GM12878 (cell line): ENCODE data around the gene BAZ2B. TPM values are rescaled to one million over a fixed set of nuclear protein-coding genes. Genes with fewer than 3 reads are reported as not detected.

ENCODE experiments used
- ATAC-seq: fragments of 200-7000 bp; cut with Tn5 transposase; 3 replicates; pipeline ENCODE4 v1.9.1; 2020; ENCODE audit warnings: mild to moderate bottlenecking, moderate library complexity
- BruUV-seq: library from RNA; stranded (reverse); fragments of 400-500 nt; replicated peaks from 2 replicates; lab custom pipeline; 2021; lab: Mats Ljungman, UMichigan
- CTCF ChIA-PET: fragments of 300-600 bp; sonication (Branson Sonifier 250); formaldehyde crosslinking; extraction: SDS; loops from one replicate; lab custom pipeline; 2021; ENCODE audit warnings: inconsistent platforms; lab: Yijun Ruan, JAX
- POLR2A ChIA-PET: fragments of 350-600 bp; formaldehyde crosslinking; extraction: SDS; loops from one replicate; lab custom pipeline; 2021; ENCODE audit warnings: inconsistent platforms; lab: Charles Lee
- RAD21 ChIA-PET: fragments of 300-600 bp; sonication (Branson Sonifier 250); formaldehyde crosslinking; loops from one replicate; lab custom pipeline; 2023; ENCODE audit warnings: antibody characterized with exemption; ENCODE audit not compliant: unreplicated experiment; lab: Charles Lee
- SMC1A ChIA-PET: fragments of 300-600 bp; sonication (Branson Sonifier 250); formaldehyde crosslinking; loops from one replicate; lab custom pipeline; 2023; ENCODE audit not compliant: unreplicated experiment, uncharacterized antibody; lab: Charles Lee
- DNase-seq: peaks from one replicate; pipeline ENCODE4 v3.0.0-alpha.2; 2011; ENCODE audit warnings: low read depth, low spot score
- FAIRE-seq: peaks from 3 replicates; lab custom pipeline; 2011; peaks lifted over from hg19 to GRCh38; lab: Jason Lieb, UNC
- H2AFZ ChIP-seq: 2 replicates; pipeline ENCODE4 v1.6.0; 2011; ENCODE audit warnings: low read depth, low read length, control low read depth; ENCODE audit not compliant: control insufficient read depth
- H3K27ac ChIP-seq: 2 replicates; pipeline ENCODE4 v1.5.1; 2011; ENCODE audit warnings: control low read depth; ENCODE audit not compliant: control insufficient read depth, insufficient read depth
- H3K27me3 ChIP-seq, 2 experiments: replicated peaks in 1 of 2; 2 replicates each; pipeline versions ENCODE4 v1.6.0 to v1.6.1; 2011; ENCODE audit warnings: low read length in 1 of 2; ENCODE audit not compliant: control insufficient read depth in 2 of 2, insufficient read depth in 2 of 2
- H3K36me3 ChIP-seq, 2 experiments: 2 replicates each; pipeline ENCODE4 v1.5.1; 2011; ENCODE audit warnings: low read length in 1 of 2; ENCODE audit not compliant: control insufficient read depth in 2 of 2, insufficient read depth in 2 of 2
- H3K4me1 ChIP-seq: 2 replicates; pipeline ENCODE4 v1.6.1; 2011; ENCODE audit warnings: mild to moderate bottlenecking, low read length, moderate library complexity, mixed read lengths; ENCODE audit not compliant: control insufficient read depth, insufficient read depth
- H3K4me2 ChIP-seq: 2 replicates; pipeline ENCODE4 v1.6.0; 2011; ENCODE audit warnings: control low read depth; ENCODE audit not compliant: control insufficient read depth, insufficient read depth
- H3K4me3 ChIP-seq: fragments of 200-600 bp; sonication (generic); 2 replicates; pipeline ENCODE4 v1.5.1; 2016
- H3K79me2 ChIP-seq: 2 replicates; pipeline ENCODE4 v1.6.0; 2011; ENCODE audit warnings: low read length; ENCODE audit not compliant: control insufficient read depth, insufficient read depth
- H3K9ac ChIP-seq: 2 replicates; pipeline ENCODE4 v1.8.0; 2011; ENCODE audit warnings: low read length, control low read depth, mixed read lengths; ENCODE audit not compliant: control insufficient read depth, insufficient read depth
- H3K9me3 ChIP-seq: replicated peaks from 3 replicates; pipeline ENCODE4 v1.5.1; 2011; ENCODE audit warnings: mild to moderate bottlenecking, low read length; ENCODE audit not compliant: control insufficient read depth, insufficient read depth
- H4K20me1 ChIP-seq: 2 replicates; pipeline ENCODE4 v1.6.0; 2011; ENCODE audit not compliant: control insufficient read depth, insufficient read depth
- ATF3 ChIP-seq: IDR thresholded peaks from 2 replicates; pipeline ENCODE4 v1.6.1; 2011; ENCODE audit warnings: low read depth, mild to moderate bottlenecking, low read length, moderate library complexity, borderline replicate concordance; ENCODE audit errors: extremely low read depth
- HDAC6 ChIP-seq: fragments of 200-600 bp; sonication (generic); IDR thresholded peaks from one replicate; pipeline ENCODE4 v1.8.0; 2017; ENCODE audit warnings: antibody characterized with exemption; ENCODE audit not compliant: unreplicated experiment
- MTA2 ChIP-seq: fragments of 450-650 bp; IDR thresholded peaks from 2 replicates; pipeline ENCODE4 v1.6.1; 2016; ENCODE audit warnings: low read depth, mild to moderate bottlenecking, moderate library complexity
- MXI1 ChIP-seq: fragments of 150-350 bp; IDR thresholded peaks from 2 replicates; pipeline ENCODE4 v1.6.1; 2011; ENCODE audit warnings: low read depth, mild to moderate bottlenecking, inconsistent platforms, low read length, improper control_type of control experiment
- NR2C2 ChIP-seq: IDR thresholded peaks from 2 replicates; pipeline ENCODE4 v1.6.1; 2011; ENCODE audit warnings: borderline replicate concordance, low read depth; ENCODE audit not compliant: control insufficient read depth, insufficient read length
- RAD51 ChIP-seq: fragments of 450-650 bp; IDR thresholded peaks from 2 replicates; pipeline ENCODE4 v1.6.1; 2016; ENCODE audit warnings: moderate library complexity, mild to moderate bottlenecking, inconsistent platforms
- RCOR1 ChIP-seq: conservative IDR thresholded peaks from 2 replicates; pipeline ENCODE4 v1.6.1; 2012; ENCODE audit warnings: low read depth, low read length, improper control_type of control experiment
- SMARCA5 ChIP-seq: fragments of 450-650 bp; IDR thresholded peaks from 2 replicates; pipeline ENCODE4 v1.6.1; 2017; ENCODE audit warnings: mild to moderate bottlenecking
- SMC3 ChIP-seq: IDR thresholded peaks from 2 replicates; pipeline ENCODE4 v1.6.1; 2011; ENCODE audit warnings: low read length, improper control_type of control experiment, borderline replicate concordance
- SREBF2 ChIP-seq: IDR thresholded peaks from 2 replicates; pipeline ENCODE4 v1.6.1; 2012; ENCODE audit warnings: mild to moderate bottlenecking, low read length
- STAT1 ChIP-seq: fragments of 450-650 bp; conservative IDR thresholded peaks from 2 replicates; pipeline ENCODE4 v1.6.1; 2014; ENCODE audit warnings: antibody characterized with exemption, mild to moderate bottlenecking
- TCF3 ChIP-seq: IDR thresholded peaks from 2 replicates; pipeline ENCODE4 v1.6.1; 2012; ENCODE audit warnings: low read depth, mild to moderate bottlenecking, low read length, borderline replicate concordance; ENCODE audit not compliant: insufficient read depth
- ZNF592 ChIP-seq: fragments of 450-650 bp; IDR thresholded peaks from 2 replicates; pipeline ENCODE4 v1.6.1; 2017; ENCODE audit warnings: mild to moderate bottlenecking, moderate library complexity
- ZNF622 ChIP-seq: fragments of 450-650 bp; IDR thresholded peaks from 2 replicates; pipeline ENCODE4 v1.6.1; 2017; ENCODE audit warnings: mild to moderate bottlenecking, inconsistent platforms
- WGBS: methylation state at CpG from one replicate; pipeline ENCODE4 v1.1.6; 2016; ENCODE audit warnings: low lambda C conversion rate; ENCODE audit not compliant: insufficient replicate concordance, insufficient coverage; ENCODE audit errors: missing lambda C conversion rate; 5-methylcytosine and 5-hydroxymethylcytosine counted together
- in situ Hi-C: fragments of 300-500 bp; cut with MboI; formaldehyde crosslinking; loops from 9 replicates; pipeline ENCODE4 v1.14.3; 2018; ENCODE audit warnings: mixed read lengths
- intact Hi-C: fragments of 100-400 bp; cut with micrococcal nuclease; formaldehyde crosslinking; loops from one replicate; pipeline ENCODE4 v1.14.2; 2022; ENCODE audit not compliant: unreplicated experiment
- polyA plus RNA-seq, 11 experiments: library from polyadenylated mRNA; depleted of rRNA in 4 of 11; unstranded in 6 of 11; stranded (reverse) in 5 of 11; fragments of >200 nt; fragmentation: Nextera tagmentation in 4 of 11; fragmentation: Illumina TruSeq in 1 of 11; extraction: Ambion mirVana in 4 of 11; extraction: Trizol in 1 of 11; gene quantifications; 1 replicate in 1 of 11; 2 replicates in 10 of 11; pipeline versions ENCODE4 v1.2.1 to v1.2.3, GENCODE V29; 2011 to 2016; ENCODE audit warnings: inconsistent platforms in 2 of 11, missing spikeins in 2 of 11, low read depth in 1 of 11
- total RNA-seq, 4 experiments: library from RNA; depleted of rRNA in 3 of 4; stranded (reverse); fragments of >200 nt in 3 of 4; fragmentation: Illumina TruSeq in 1 of 4; extraction: Trizol in 1 of 4; gene quantifications; 2 replicates each; pipeline versions ENCODE4 v1.2.1 to v1.2.3, GENCODE V29; 2013 to 2021

BAZ2B gene
- total and polyA plus RNA-seq, 10 of the 15 experiments (the other 5 are each of a cell fraction or from before 2014, with no cell fraction given) = 8.8 to 49.7 (median 24.7) TPM

- TF ChIP-seq SMC3 (no peak), RAD51 (no peak), SREBF2 (no peak), MXI1 (no peak), MTA2 (no peak), TCF3 (no peak)
Observed at GRCh38 chr2:159553727-159554126, 62.6 kb downstream of the BAZ2B start (continued).

- Histone ChIP-seq H4K20me1 (no peaks in the 10 kb centered on the region), H3K27me3 (no peaks in the 10 kb centered on the region), H3K4me3 (no peak overlapping the region), H3K36me3 (no peaks in the 10 kb centered on the region), H3K4me2 (no peak overlapping the region), H3K27ac (no peak overlapping the region), H3K79me2 (no peaks in the 10 kb centered on the region), H3K4me1 (no peaks in the 10 kb centered on the region), H2AFZ (no peak overlapping the region), H3K9me3 (no peaks in the 10 kb centered on the region), H3K9ac (no peak overlapping the region)
- DNase-seq = no peak
- no peak for ATAC-seq
- RAD21 ChIA-PET = no interaction called here
- TF ChIP-seq RCOR1 (no peak), HDAC6 (no peak), RAD51 (no peak), SMARCA5 (no peak), ZNF592 (no peak), STAT1 (no peak), NR2C2 (no peak), ATF3 (no peak), ZNF622 (no peak), SREBF2 (no peak)
- intact Hi-C loops = no loop called here
- POLR2A ChIA-PET = no interaction called here
- no peak for FAIRE-seq
- 48% methylated on average over 1 of the region's 1 CpG for WGBS
- in situ Hi-C loops = no loop called here
- no TSS peak for BruUV-seq
- CTCF ChIA-PET = interaction anchor here (1.2 kb wide), 1 partner anchor 10 kb away, joined by 3 read pairs; no protein-coding TSS in a partner anchor
- SMC1A ChIA-PET = no interaction called here
Observed at GRCh38 chr2:159551806-159552205, 64.5 kb downstream of the BAZ2B start.
